HUES64 (cell line): ENCODE data around the gene SPATA25. TPM values are rescaled to one million over a fixed set of nuclear protein-coding genes. Genes with fewer than 3 reads are reported as not detected.
"Not testable (repeated sequence)": the region's sequence is repeated elsewhere in the genome, so short reads cannot be mapped to it uniquely, and the experiment has no call there.

ENCODE experiments used
- H3K27ac ChIP-seq: 2 replicates; pipeline ENCODE4 v1.7.0; 2013; ENCODE audit warnings: low read depth, low read length, inconsistent platforms
- H3K27me3 ChIP-seq: 2 replicates; pipeline ENCODE4 v1.6.1; 2013; ENCODE audit warnings: mild to moderate bottlenecking, low read length; ENCODE audit not compliant: insufficient read depth
- H3K36me3 ChIP-seq: 2 replicates; pipeline ENCODE4 v1.6.1; 2013; ENCODE audit warnings: mild to moderate bottlenecking, low read length; ENCODE audit not compliant: insufficient read depth
- H3K4me1 ChIP-seq: 2 replicates; pipeline ENCODE4 v1.6.1; 2013; ENCODE audit warnings: mild to moderate bottlenecking, low read length, moderate library complexity; ENCODE audit not compliant: insufficient read depth
- H3K4me3 ChIP-seq: 2 replicates; pipeline ENCODE4 v1.5.1; 2013; ENCODE audit warnings: mild to moderate bottlenecking, low read length, moderate library complexity
- H3K9ac ChIP-seq: 2 replicates; pipeline ENCODE4 v1.6.1; 2013; ENCODE audit warnings: mild to moderate bottlenecking, low read depth, low read length
- H3K9me3 ChIP-seq: 2 replicates; pipeline ENCODE4 v1.6.1; 2013; ENCODE audit warnings: low read depth, low read length; ENCODE audit not compliant: insufficient read depth
- WGBS: fragments of 150-250, 120-280 bp; methylation state at CpG from one replicate; pipeline ENCODE4 v1.1.7; 2013; ENCODE audit warnings: missing lambda C conversion rate; 5-methylcytosine and 5-hydroxymethylcytosine counted together
- polyA plus RNA-seq, 2 experiments: library from polyadenylated mRNA; stranded (reverse); fragments of 50-300 nt; gene quantifications; one replicate each; pipeline ENCODE4 v1.2.3, GENCODE V29; 2013

SPATA25 gene, protein sequence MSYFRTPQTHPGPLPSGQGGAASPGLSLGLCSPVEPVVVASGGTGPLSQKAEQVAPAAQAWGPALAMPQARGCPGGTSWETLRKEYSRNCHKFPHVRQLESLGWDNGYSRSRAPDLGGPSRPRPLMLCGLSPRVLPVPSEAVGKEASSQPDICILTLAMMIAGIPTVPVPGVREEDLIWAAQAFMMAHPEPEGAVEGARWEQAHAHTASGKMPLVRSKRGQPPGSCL
- 1.1 TPM for polyA plus RNA-seq (2013, experiment 1 of 2)
- 1.1 TPM for polyA plus RNA-seq (2013, experiment 2 of 2)

DNA sequence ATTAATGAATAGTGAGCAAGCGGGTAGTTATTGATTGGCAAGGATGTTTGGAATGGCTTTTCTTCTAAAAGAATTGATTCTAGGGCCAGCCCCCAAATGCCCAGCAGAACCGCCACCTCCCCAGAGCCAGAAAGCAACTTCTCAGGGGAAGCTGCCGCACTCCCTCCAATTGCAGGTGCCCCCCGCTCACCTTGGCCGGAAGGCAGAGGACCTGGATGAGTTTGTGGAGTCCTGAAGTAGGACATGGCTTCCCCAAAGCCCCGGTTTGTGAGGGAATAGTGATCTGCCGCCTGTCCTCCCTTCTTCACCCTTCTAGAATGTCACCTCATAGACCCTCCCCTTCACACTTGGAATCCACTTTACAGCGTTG, at the start of gene SPATA25:
SPATA25 (minus strand) TSS at position 277 of the 370 bp plus-strand sequence; CDS start at position 245, 32 bp downstream.
- peaks cover 29% of the 10 kb centered on the region for H3K36me3 ChIP-seq
- H3K27ac ChIP-seq = no peak within 1 kb of the TSS
- 98% methylated on average over 8 of the region's 8 CpGs for WGBS
- H3K4me1 ChIP-seq = no peaks in the 10 kb centered on the region
- H3K9me3 ChIP-seq = no peaks in the 10 kb centered on the region
- H3K9ac ChIP-seq = no peak within 1 kb of the TSS
- no peaks in the 10 kb centered on the region; the same call in 1 of the 2 replicates for H3K27me3 ChIP-seq
- no peak within 1 kb of the TSS for H3K4me3 ChIP-seq

DNA sequence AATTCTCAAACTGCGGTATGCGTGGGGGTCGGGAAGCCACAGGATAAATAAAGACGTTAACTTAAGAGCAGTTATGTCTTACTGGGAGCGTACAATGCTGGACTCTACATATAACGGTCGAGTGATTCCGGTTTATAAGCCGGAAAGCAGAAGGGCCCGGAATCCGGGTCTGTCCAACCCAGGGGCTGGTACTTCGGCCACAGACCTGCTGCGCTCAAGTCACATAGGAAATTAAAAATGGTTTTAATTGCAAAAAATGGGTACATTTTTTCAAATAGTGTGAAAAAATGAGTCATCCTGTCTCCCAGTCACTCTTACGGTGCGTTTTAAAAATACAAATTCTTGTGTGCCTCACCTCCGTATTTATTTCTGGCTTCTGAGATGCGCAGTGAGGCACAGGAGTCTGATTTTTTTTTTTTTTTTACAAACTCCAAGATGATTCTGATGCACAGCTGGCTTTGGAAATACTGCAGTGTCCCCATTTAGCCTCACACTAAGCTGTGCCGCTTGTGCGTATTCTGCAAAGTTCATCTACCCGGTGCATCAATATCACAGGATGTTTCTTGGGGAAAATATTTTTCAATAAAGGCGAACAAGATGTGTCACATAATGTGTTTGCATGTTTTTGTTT, 48.1 kb upstream of the SPATA25 start:
- Histone ChIP-seq H3K27me3 (no peaks in the 10 kb centered on the region), H3K4me1 (peaks cover 24% of the 10 kb centered on the region), H3K36me3 (peaks cover 30% of the 10 kb centered on the region), H3K27ac (peak overlapping the region; percentile 65), H3K9ac (peak overlapping the region; percentile 90), H3K4me3 (peak overlapping the region; percentile 100), H3K9me3 (no peaks in the 10 kb centered on the region)
- WGBS = 27% methylated on average over 21 of the region's 21 CpGs

DNA sequence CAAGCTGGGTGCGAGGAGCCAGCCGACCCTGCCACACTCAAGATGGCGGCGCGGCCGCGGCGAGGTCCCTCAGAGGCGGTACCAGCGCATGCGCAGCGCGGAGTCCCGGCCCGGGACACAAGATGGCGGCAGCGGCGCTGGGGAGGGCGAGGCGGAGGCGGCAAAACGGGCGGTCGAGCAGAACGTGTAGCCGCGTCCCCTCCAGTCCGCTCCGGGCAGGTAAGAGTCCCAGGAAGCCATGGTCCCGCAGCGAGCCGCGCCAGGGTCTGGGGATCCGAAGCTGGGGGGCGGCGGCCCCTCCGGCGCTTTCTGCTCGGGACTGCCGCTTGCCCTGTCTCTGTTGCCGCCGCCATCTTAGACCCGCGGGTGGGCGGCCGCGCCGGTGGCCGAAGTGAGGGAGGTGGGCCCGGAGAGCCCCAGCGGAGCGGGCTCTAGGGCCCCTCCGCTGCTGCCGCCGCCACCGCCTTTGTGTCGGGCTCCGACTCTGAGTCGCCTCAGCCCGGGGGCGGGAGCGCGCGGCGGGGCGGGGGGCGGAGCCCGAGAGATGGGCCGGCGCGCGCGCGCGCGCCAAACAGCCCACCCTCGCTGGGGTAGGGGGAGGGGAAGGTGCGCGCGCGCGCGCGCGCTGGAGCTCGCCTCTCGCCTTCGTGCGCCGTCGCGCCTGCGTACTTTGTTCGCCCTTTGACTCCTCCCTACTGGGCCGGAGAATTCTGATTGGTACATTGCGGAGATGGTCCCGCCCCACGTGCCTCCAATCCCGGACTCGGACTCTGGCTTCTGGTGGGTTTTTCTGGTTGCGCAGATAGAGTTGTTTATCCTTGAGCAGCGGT, 47.4 kb upstream of the SPATA25 start, which contains the start of gene PCIF1:
PCIF1 (plus strand) TSS at position 98 of the 830 bp plus-strand sequence. CDS start 4,317 bp downstream, outside the sequence.
- WGBS = under 1% methylated on average over 102 of the region's 102 CpGs
- H3K4me3 ChIP-seq = peak within 1 kb of the TSS; percentile 100
- no peaks in the 10 kb centered on the region for H3K27me3 ChIP-seq
- peak within 1 kb of the TSS; percentile 100 for H3K9ac ChIP-seq
- peaks cover 23% of the 10 kb centered on the region for H3K36me3 ChIP-seq
- H3K9me3 ChIP-seq = no peaks in the 10 kb centered on the region
- peak within 1 kb of the TSS; percentile 99 for H3K27ac ChIP-seq
- peaks cover 24% of the 10 kb centered on the region for H3K4me1 ChIP-seq

DNA sequence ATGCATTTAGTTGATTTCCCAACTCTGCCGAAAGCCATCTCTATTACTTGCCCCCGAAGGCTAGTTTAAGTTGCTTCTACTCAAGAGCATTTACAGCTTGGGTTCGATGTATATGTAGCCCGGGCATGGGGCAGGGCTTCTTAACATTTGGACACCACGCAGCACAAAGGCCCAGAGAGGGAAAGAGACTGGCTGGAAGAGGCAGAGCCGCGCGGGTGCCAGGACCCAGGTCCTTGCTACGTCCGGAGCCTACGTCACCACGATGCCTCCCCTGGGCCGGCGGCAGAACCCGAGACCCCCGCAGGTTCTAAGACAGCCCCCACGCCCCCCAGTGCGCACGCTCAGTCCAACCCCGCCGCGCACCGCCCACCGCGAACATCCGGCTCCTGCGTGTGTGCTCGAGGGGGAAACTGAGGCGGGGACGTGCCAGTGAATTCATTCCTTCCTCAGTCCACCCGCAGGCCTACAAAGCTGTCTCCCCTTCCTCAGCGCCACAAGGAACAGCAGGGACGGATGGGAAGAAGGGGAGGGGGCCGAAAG, 46.7 kb upstream of the SPATA25 start:
- H3K9ac ChIP-seq = peak overlapping the region; percentile 100
- peak overlapping the region; percentile 100 for H3K4me3 ChIP-seq
- H3K36me3 ChIP-seq = peaks cover 16% of the 10 kb centered on the region
- no peaks in the 10 kb centered on the region for H3K27me3 ChIP-seq
- under 1% methylated on average over 34 of the region's 34 CpGs for WGBS
- H3K4me1 ChIP-seq = peaks cover 24% of the 10 kb centered on the region
- H3K9me3 ChIP-seq = no peaks in the 10 kb centered on the region
- peak overlapping the region; percentile 99 for H3K27ac ChIP-seq

DNA sequence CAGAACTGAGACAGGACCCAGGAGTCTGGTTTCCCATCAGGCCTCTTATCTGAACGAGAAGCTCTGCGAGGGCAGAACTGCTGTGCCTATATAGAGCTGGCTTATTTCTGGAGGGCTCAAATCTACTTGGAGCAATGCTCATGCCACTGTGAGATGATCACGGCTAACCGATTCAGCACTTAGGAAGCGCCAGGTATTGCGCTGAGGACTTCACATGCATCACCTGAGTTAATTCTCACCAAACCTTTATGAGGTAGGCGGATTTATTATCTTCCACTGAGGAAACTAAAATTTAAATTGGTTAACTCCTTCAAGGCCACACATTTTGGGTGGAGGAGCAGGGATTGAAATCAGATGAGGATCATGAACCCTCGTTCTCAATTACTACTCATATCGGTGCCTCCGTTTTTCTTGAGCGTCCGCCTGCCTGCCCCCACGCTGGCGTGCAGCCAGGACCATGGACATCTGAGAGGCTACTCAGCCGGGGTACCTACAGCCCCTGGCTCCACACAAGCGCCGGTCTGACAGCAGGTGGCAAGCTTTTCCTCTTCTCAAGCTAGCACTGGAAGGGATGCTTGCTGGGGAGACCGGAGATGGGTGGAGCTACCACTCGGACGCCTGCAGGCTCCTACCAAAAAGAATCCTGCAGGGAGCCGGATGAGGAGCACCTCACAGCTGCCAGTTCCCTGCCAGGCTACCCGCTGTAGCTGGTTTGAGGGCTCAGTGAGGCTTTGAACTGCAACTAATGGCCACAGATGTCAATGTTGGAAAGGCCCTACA, 46.0 kb upstream of the SPATA25 start:
- Histone ChIP-seq H3K27ac (peak overlapping the region; percentile 99), H3K9me3 (no peaks in the 10 kb centered on the region), H3K4me3 (peak overlapping the region; percentile 100), H3K27me3 (no peaks in the 10 kb centered on the region), H3K36me3 (peaks cover 11% of the 10 kb centered on the region), H3K9ac (peak overlapping the region; percentile 100), H3K4me1 (peaks cover 21% of the 10 kb centered on the region)
- 30% methylated on average over 22 of the region's 22 CpGs for WGBS

DNA sequence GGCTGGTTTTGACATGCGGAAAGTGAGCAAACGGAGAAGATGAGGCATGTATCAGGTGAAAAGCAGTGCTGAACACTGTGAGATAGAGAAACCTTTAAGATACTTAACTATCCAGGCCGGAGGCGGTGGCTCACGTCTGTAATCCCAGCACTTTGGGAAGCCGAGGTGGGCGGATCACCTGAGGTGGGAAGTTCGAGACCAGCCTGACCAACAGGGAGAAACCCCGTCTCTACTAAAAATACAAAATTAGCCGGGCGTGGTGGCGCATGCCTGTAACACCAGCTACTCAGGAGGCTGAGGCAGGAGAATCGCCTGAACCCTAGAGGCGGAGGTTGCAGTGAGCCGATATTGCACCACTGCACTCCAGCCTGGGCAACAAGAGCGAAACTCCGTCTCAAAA, 44.3 kb upstream of the SPATA25 start:
- not testable (repeated sequence) for H3K4me1 ChIP-seq, H3K36me3 ChIP-seq, H3K27ac ChIP-seq, H3K9me3 ChIP-seq, H3K9ac ChIP-seq, H3K27me3 ChIP-seq, H3K4me3 ChIP-seq
- 94% methylated on average over 17 of the region's 17 CpGs for WGBS

DNA sequence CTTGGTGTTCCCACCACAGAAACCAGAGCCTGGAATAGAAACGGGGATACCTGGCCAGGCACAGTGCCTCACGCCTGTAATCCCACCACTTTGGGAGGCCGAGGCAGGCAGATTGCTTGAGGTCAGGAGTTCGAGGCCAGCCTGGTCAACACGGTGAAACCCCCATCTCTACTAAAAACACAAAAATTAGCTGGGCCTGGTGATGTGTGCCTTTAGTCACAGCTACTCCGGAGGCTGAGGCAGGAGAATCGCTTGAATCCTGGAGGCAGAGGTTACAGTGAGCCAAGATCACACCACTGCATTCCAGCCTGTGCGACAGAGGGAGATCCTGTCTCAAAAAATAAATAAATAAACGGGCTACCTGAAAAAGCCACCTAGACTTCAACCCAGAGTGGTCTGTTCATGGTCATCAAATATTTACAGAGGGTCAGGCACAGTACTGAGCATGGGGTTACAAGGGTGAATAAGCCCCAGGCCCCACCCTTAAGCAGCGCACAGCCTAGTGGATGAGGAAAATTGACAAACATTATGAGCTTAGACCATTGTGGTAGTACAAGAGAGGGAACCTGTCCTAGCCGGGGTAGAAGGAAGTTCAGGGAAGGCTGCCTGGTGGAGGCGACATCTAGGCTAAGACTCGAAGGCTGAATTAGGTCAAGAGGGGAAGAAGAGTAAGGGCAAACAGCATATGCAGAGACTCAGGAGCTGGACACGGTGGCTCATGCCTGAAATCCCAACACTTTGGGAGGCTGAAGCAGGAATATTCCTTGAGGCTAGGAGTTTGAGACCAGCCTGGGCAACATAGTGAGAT, 39.9 kb upstream of the SPATA25 start:
- no peak overlapping the region for H3K9ac ChIP-seq
- peaks cover 6% of the 10 kb centered on the region; the same call in 1 of the 2 replicates for H3K4me1 ChIP-seq
- H3K27me3 ChIP-seq = no peaks in the 10 kb centered on the region
- H3K9me3 ChIP-seq = no peaks in the 10 kb centered on the region
- no peak overlapping the region for H3K27ac ChIP-seq
- H3K36me3 ChIP-seq = no peaks in the 10 kb centered on the region
- H3K4me3 ChIP-seq = no peak overlapping the region
- WGBS = 86% methylated on average over 14 of the region's 14 CpGs

DNA sequence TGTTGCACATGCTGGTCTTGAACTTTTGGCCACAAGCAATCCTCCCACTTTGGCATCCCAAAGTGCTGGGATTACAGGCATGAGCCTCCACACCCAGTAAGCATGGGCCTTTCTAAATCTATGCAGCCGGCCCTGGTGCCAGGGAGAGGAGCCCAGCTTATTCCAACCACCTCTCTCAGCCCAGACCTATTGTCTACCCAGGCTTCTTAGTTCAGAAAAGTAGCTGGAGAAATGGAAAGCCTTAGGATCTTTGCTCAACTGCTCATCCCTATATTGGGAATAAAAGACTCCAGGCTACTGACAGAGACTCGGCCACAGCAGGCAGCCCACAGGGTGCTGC, 39.3 kb upstream of the SPATA25 start:
- 98% methylated on average over 2 of the region's 2 CpGs for WGBS
- Histone ChIP-seq H3K27ac (no peak overlapping the region), H3K9me3 (no peaks in the 10 kb centered on the region), H3K36me3 (no peaks in the 10 kb centered on the region), H3K9ac (no peak overlapping the region), H3K27me3 (no peaks in the 10 kb centered on the region), H3K4me3 (no peak overlapping the region), H3K4me1 (peaks cover 6% of the 10 kb centered on the region; the same call in 1 of the 2 replicates)

DNA sequence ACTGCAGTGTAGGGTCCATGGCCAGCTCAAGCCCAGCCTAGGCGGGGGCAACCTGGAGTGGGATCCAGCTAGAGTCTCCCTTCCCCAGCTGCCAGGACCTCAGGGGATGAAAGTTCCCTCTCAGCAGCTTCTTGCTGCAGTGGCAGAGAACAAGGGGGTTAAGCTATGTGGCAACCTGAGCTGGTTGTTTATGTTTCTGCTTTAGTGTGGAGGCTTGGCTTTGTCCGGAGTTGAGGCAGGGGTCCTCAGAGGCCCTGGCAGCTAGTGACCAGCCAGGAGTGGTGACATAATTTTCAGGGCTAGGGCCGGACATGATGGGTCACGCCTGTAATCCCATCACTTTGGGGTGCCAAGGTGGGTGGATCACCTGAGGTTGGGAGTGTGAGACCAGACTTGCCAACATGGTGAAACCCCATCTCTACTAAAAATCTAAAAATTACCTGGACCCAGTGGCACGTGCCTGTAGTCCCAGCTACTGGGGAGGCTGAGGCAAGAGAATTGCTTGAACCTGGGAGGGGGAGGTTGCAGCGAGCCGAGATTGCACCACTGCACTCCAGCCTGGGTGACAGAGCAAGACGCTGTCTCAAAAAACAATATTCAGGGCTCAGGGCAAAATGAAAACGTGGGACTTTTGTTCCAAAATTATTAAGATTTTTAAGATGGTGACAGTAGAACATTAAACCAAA, 38.5 kb upstream of the SPATA25 start:
- Histone ChIP-seq H3K27ac (no peak overlapping the region), H3K9ac (no peak overlapping the region), H3K9me3 (no peaks in the 10 kb centered on the region), H3K27me3 (no peaks in the 10 kb centered on the region), H3K4me1 (peaks cover 6% of the 10 kb centered on the region; the same call in 1 of the 2 replicates), H3K4me3 (no peak overlapping the region), H3K36me3 (no peaks in the 10 kb centered on the region)
- 72% methylated on average over 9 of the region's 9 CpGs for WGBS
